NCI-H187 (cell line): Measurements from ENCODE around the gene AARSD1.
"Not testable (repeated sequence)": the region's sequence is repeated elsewhere in the genome, so short reads cannot be mapped to it uniquely, and the experiment has no call there.

Source experiments
- DNase-seq, 2 experiments: peaks; one replicate each; lab custom pipeline; 2025; lab: John Stamatoyannopoulos, UW

The AARSD1 gene

GRCh38 chr17:42920106-42920900 lies 44.0 kb downstream of the AARSD1 start:
- DNase-seq, result no peak

- DNase-seq, result not testable (repeated sequence)
Observed at GRCh38 chr17:42919522-42920077, 44.7 kb downstream of the AARSD1 start.

- DNase-seq, result no peak
Observed at GRCh38 chr17:42918902-42919521, 45.2 kb downstream of the AARSD1 start.

GRCh38 chr17:42917236-42917603 lies 47.0 kb downstream of the AARSD1 start:
- no peak for DNase-seq

- not testable (repeated sequence) for DNase-seq
Observed at GRCh38 chr17:42916388-42917235, 47.6 kb downstream of the AARSD1 start.

GRCh38 chr17:42915288-42915687 lies 49.0 kb downstream of the AARSD1 start:
- DNase-seq, result not testable (repeated sequence)

GRCh38 chr17:42913981-42914617 lies 50.2 kb downstream of the AARSD1 start:
- no peak for DNase-seq

- DNase-seq, result no peak
Observed at GRCh38 chr17:42913522-42913921, 50.7 kb downstream of the AARSD1 start.

GRCh38 chr17:42908872-42909700 lies 55.2 kb downstream of the AARSD1 start:
- no peak for DNase-seq

- DNase-seq, result no peak
Observed at GRCh38 chr17:42906772-42907446, 57.3 kb downstream of the AARSD1 start.

GRCh38 chr17:42904110-42904469 lies 60.2 kb downstream of the AARSD1 start:
- no peak for DNase-seq

- DNase-seq, result no peak
Observed at GRCh38 chr17:42901535-42902229, 62.6 kb downstream of the AARSD1 start.
